ENCODE results near the gene LRMDA. TPM values are rescaled to one million over a fixed set of nuclear protein-coding genes. Genes with fewer than 3 reads are reported as not detected.
"Not testable (repeated sequence)": the region's sequence is repeated elsewhere in the genome, so short reads cannot be mapped to it uniquely, and the experiment has no call there.

The LRMDA gene
- total RNA-seq, 1 donor from 2014 or later: 7.3 TPM

DNA sequence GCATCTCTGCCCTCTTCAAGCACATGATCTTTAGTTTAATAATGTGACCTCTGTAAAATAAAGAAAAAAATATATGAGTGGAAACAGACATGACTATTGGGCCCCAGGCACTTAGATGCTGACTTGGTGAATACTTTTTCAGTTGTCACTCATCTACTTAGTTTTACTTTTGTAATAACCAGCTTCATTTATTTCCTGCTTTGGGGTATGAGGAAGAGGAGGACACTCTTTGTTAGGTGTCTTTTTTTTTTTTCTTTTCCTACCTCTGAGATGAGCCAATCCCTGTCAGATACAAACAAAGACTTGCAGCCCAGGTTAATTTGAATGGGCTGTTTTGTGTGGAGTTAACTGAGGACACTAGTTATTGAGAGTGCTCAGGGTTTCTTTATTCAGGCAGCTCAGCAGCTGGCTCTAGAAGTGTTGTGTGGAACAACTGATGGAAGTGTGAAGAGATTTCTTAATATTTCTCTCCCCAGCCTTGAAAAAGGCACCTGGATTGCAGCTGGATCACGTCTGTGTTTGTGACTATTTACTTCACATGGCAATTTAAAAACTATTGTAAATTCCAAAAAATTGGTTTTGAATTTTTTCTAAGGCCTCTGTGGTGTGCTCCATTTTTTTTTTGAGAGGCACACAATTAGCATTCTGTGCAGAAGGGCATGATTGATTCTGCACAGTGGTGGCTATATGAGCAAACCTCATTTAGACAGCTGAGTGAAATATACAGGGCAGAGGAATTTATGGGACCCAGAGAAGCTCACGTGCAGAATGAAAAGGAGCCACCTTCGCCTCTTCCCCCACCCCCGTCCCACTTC lies 333.8 kb downstream of the LRMDA start:
- Histone ChIP-seq H3K36me3 (ENCODE audit: control insufficient read depth in 3 of 3, insufficient read depth in 3 of 3, low read length in 3 of 3) (no peaks in the 10 kb centered on the region), H3K9me3 (ENCODE audit: control insufficient read depth in 3 of 3, low read length in 3 of 3) (no peaks in the 10 kb centered on the region), H3K4me3 (ENCODE audit: low read length in 3 of 3) (no peak overlapping the region), H3K9ac (ENCODE audit: low read depth in 1 of 3, low read length in 3 of 3) (no peak overlapping the region), H3K27me3 (ENCODE audit: control insufficient read depth in 3 of 3, insufficient read depth in 3 of 3, low read length in 3 of 3) (no peaks in the 10 kb centered on the region), H3K27ac (ENCODE audit: low read depth, low read length) (no peak overlapping the region), H3K4me1 (ENCODE audit: control insufficient read depth in 3 of 3, insufficient read depth in 3 of 3, low read length in 3 of 3) (no peaks in the 10 kb centered on the region)

DNA sequence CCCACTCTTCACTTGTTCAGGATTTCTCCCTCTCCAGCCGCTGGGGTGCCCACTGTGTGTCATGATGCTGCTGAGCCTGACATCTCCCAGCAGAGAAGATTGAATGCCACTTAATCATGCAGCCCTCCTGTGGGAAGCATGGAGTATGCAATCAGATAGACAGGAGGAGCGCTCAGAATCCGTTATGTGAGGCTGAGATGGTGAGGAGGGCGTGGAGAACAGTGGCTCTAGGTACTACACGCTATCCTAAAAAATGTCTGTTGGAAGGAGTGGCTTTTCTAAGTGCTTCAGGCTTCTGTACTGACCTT lies 334.3 kb downstream of the LRMDA start:
- no peaks in the 10 kb centered on the region for H3K36me3 ChIP-seq (ENCODE audit: control insufficient read depth in 3 of 3, insufficient read depth in 3 of 3, low read length in 3 of 3)
- H3K4me3 ChIP-seq (ENCODE audit: low read length in 3 of 3): no peak overlapping the region
- peaks cover 0 to under 1% (median 0%) of the 10 kb centered on the region in 3 donors for H3K4me1 ChIP-seq (ENCODE audit: control insufficient read depth in 3 of 3, insufficient read depth in 3 of 3, low read length in 3 of 3)
- no peaks in the 10 kb centered on the region for H3K27me3 ChIP-seq (ENCODE audit: control insufficient read depth in 3 of 3, insufficient read depth in 3 of 3, low read length in 3 of 3)
- no peak overlapping the region for H3K9ac ChIP-seq (ENCODE audit: low read depth in 1 of 3, low read length in 3 of 3)
- no peak overlapping the region for H3K27ac ChIP-seq (ENCODE audit: low read depth, low read length)
- no peaks in the 10 kb centered on the region for H3K9me3 ChIP-seq (ENCODE audit: control insufficient read depth in 3 of 3, low read length in 3 of 3)

DNA sequence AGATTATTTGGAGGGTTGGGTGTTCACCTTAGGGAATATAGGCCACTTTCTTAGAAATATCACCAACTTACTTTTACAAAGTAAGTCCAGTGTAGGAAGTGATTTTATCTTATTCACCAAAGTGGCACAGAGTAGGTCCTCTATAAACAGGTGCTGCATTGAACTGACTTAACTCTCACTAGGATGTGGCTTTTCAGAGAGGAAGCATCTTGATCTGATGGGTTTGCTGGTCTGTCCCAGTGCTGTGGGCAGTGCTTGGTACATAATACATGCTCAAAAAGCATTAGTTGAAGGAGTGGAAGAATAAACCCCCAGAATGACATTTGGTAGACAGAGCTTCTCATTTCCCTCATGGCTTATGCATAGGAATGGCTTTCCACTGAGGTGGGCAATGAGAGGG lies 334.7 kb downstream of the LRMDA start:
- Histone ChIP-seq H3K27me3 (ENCODE audit: control insufficient read depth in 3 of 3, insufficient read depth in 3 of 3, low read length in 3 of 3) (no peaks in the 10 kb centered on the region), H3K36me3 (ENCODE audit: control insufficient read depth in 3 of 3, insufficient read depth in 3 of 3, low read length in 3 of 3) (no peaks in the 10 kb centered on the region), H3K4me3 (ENCODE audit: low read length in 3 of 3) (no peak overlapping the region), H3K9ac (ENCODE audit: low read depth in 1 of 3, low read length in 3 of 3) (no peak overlapping the region), H3K9me3 (ENCODE audit: control insufficient read depth in 3 of 3, low read length in 3 of 3) (no peaks in the 10 kb centered on the region), H3K27ac (ENCODE audit: low read depth, low read length) (no peak overlapping the region), H3K4me1 (ENCODE audit: control insufficient read depth in 3 of 3, insufficient read depth in 3 of 3, low read length in 3 of 3) (peaks cover 0 to 4% (median 0%) of the 10 kb centered on the region in 3 donors)

DNA sequence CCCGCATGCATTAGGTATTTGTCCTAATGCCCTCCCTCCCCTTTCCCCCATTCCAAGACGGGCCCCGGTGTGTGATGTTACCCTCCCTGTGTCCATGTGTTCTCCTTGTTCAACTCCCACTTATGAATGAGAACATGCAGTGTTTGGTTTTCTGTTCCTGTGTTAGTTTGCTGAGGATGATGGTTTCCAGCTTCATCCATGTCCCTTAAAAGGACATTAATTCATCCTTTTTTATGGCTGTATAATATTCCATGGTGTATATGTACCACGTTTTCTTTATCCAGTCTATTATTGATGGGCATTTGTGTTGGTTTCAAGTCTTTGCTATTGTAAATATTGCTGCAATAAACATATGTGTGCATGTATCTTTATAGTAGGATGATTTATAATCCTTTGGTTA lies 335.3 kb downstream of the LRMDA start:
- H3K27me3 ChIP-seq (ENCODE audit: control insufficient read depth in 3 of 3, insufficient read depth in 3 of 3, low read length in 3 of 3); H3K4me1 ChIP-seq (ENCODE audit: control insufficient read depth in 3 of 3, insufficient read depth in 3 of 3, low read length in 3 of 3); H3K36me3 ChIP-seq (ENCODE audit: control insufficient read depth in 3 of 3, insufficient read depth in 3 of 3, low read length in 3 of 3); H3K9me3 ChIP-seq (ENCODE audit: control insufficient read depth in 3 of 3, low read length in 3 of 3); H3K27ac ChIP-seq (ENCODE audit: low read depth, low read length); H3K9ac ChIP-seq (ENCODE audit: low read depth in 1 of 3, low read length in 3 of 3); H3K4me3 ChIP-seq (ENCODE audit: low read length in 3 of 3): not testable (repeated sequence)

DNA sequence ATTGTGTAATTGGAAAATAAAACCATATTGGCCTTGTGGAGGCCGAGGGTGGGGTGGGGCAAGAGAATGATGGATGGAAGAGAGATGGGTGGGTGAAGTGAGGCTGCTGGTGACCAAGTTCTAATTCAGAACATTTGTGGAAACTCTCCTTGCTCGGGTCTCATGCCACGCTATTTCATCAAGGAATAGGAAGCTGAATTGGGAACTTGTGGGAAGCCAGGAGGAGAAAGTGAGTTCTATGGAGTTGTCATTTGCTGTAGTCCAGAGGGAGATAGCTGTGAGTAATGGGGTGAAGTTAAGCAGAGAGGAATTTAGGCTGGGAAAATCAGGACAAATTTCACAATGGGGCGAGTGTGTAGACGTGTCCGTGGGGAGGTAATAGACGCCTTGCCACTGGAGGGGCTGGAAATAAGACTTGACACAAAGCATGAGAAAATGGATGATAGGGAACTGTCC lies 339.2 kb downstream of the LRMDA start:
- H3K27ac ChIP-seq (ENCODE audit: low read depth, low read length): peak overlapping the region; percentile 23
- H3K27me3 ChIP-seq (ENCODE audit: control insufficient read depth in 3 of 3, insufficient read depth in 3 of 3, low read length in 3 of 3): no peaks in the 10 kb centered on the region
- no peaks in the 10 kb centered on the region for H3K9me3 ChIP-seq (ENCODE audit: control insufficient read depth in 3 of 3, low read length in 3 of 3)

DNA sequence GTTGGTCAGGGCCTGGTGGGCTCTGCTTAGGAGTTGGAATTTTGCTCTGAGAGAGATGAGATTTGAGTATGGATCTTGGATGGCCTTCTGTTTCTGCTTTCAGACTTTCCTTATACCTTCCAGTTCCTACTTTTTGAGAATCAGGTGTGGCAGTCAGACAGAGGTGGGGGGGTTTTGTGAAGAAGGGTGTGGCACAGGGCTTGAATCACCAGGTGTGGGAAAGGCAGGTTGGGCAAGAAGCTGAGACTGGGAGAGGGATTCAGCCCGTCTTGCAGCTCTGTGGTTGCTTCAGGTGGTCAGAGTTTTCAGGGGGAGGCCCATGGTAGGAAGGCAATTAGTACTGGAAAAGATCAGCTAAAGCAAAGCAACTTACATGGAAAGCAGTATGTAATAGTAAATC lies 340.2 kb downstream of the LRMDA start:
- Histone ChIP-seq H3K9ac (ENCODE audit: low read depth in 1 of 3, low read length in 3 of 3) (no peak overlapping the region), H3K4me1 (ENCODE audit: control insufficient read depth in 3 of 3, insufficient read depth in 3 of 3, low read length in 3 of 3) (peaks cover 0 to 9% (median 3%) of the 10 kb centered on the region in 3 donors), H3K9me3 (ENCODE audit: control insufficient read depth in 3 of 3, low read length in 3 of 3) (no peaks in the 10 kb centered on the region), H3K27ac (ENCODE audit: low read depth, low read length) (no peak overlapping the region), H3K27me3 (ENCODE audit: control insufficient read depth in 3 of 3, insufficient read depth in 3 of 3, low read length in 3 of 3) (no peaks in the 10 kb centered on the region), H3K4me3 (ENCODE audit: low read length in 3 of 3) (peak overlapping the region in 1 of 3 donors; percentile 52), H3K36me3 (ENCODE audit: control insufficient read depth in 3 of 3, insufficient read depth in 3 of 3, low read length in 3 of 3) (no peaks in the 10 kb centered on the region)

More for the DNA sequence above, 339.2 kb downstream of the LRMDA start:
- Histone ChIP-seq H3K9ac (ENCODE audit: low read depth in 1 of 3, low read length in 3 of 3) (no peak overlapping the region), H3K36me3 (ENCODE audit: control insufficient read depth in 3 of 3, insufficient read depth in 3 of 3, low read length in 3 of 3) (no peaks in the 10 kb centered on the region), H3K4me3 (ENCODE audit: low read length in 3 of 3) (no peak overlapping the region), H3K4me1 (ENCODE audit: control insufficient read depth in 3 of 3, insufficient read depth in 3 of 3, low read length in 3 of 3) (peaks cover 0 to 9% (median 3%) of the 10 kb centered on the region in 3 donors)

DNA sequence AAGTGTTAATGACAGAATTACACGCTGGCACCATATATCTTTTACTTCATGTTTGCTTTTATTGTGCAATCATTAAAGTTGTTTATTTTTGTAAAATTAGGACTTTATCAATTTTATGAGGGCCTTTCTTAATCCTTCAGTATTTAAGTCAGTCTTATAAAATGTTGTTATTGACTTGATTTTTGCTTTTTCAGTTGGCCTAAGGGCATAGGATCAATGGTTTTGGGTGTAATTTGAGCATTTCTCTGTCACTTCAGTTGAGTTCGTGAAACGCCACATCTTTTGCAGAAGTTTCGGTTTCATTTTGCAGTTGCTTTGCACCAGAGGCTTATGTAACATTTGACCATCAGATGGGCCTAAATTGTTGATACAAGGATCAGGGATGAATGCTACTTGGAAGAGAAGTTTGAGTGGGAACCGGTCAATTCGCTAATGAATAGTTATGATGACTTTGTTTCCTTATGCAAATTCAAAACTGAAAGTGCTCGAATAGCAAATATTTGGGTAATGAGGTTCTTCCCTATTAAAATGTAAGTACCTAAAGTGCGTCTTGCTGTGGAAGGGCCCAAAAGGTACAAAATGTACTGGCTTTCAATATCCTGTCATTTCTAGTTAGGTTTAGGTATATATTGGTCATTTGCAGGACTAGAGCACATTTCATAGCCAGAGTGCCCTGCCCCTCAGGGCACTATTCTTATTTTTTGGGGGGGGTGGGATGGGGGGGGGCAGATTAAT lies 340.9 kb downstream of the LRMDA start:
- H3K4me1 ChIP-seq (ENCODE audit: control insufficient read depth in 3 of 3, insufficient read depth in 3 of 3, low read length in 3 of 3): peaks cover 0 to 9% (median 3%) of the 10 kb centered on the region in 3 donors
- H3K9me3 ChIP-seq (ENCODE audit: control insufficient read depth in 3 of 3, low read length in 3 of 3): no peaks in the 10 kb centered on the region
- peak overlapping the region; percentile 18 for H3K27ac ChIP-seq (ENCODE audit: low read depth, low read length)
- no peaks in the 10 kb centered on the region for H3K27me3 ChIP-seq (ENCODE audit: control insufficient read depth in 3 of 3, insufficient read depth in 3 of 3, low read length in 3 of 3)
- H3K9ac ChIP-seq (ENCODE audit: low read depth in 1 of 3, low read length in 3 of 3): peak overlapping the region in 1 of 3 donors; percentile 25
- H3K36me3 ChIP-seq (ENCODE audit: control insufficient read depth in 3 of 3, insufficient read depth in 3 of 3, low read length in 3 of 3): no peaks in the 10 kb centered on the region
- H3K4me3 ChIP-seq (ENCODE audit: low read length in 3 of 3): peak overlapping the region in 2 of 3 donors; percentile 24 to 52

DNA sequence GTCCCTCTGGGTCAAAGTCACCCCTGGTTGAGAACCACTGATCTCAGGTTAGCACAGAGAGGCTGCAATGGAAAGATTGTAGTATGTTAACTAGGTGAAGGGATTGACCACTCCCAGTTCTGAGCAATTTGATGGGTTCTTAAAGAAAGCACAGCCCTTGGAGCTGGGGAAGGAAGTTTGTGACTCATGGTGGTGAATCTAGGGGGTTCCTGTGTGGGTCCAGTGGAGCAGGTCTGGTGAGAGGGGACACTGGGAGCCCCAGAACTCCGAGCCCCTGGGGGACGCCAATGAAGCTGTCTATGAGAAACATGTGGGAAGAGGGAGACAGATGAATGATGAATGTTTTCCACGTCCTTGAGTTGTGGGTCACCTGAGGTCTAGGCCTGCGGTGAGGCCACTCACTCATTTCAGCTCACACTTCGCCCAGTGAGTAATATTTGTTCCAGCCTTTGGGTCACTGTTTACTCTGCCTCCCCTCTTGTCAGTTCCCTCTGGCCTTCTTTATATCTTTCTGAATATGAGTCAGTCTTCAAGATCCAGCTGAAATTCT lies 341.9 kb downstream of the LRMDA start:
- Histone ChIP-seq H3K4me1 (ENCODE audit: control insufficient read depth in 3 of 3, insufficient read depth in 3 of 3, low read length in 3 of 3) (peaks cover 0 to 9% (median 3%) of the 10 kb centered on the region in 3 donors), H3K36me3 (ENCODE audit: control insufficient read depth in 3 of 3, insufficient read depth in 3 of 3, low read length in 3 of 3) (no peaks in the 10 kb centered on the region), H3K4me3 (ENCODE audit: low read length in 3 of 3) (no peak overlapping the region), H3K9me3 (ENCODE audit: control insufficient read depth in 3 of 3, low read length in 3 of 3) (no peaks in the 10 kb centered on the region), H3K27ac (ENCODE audit: low read depth, low read length) (no peak overlapping the region), H3K9ac (ENCODE audit: low read depth in 1 of 3, low read length in 3 of 3) (no peak overlapping the region), H3K27me3 (ENCODE audit: control insufficient read depth in 3 of 3, insufficient read depth in 3 of 3, low read length in 3 of 3) (no peaks in the 10 kb centered on the region)

DNA sequence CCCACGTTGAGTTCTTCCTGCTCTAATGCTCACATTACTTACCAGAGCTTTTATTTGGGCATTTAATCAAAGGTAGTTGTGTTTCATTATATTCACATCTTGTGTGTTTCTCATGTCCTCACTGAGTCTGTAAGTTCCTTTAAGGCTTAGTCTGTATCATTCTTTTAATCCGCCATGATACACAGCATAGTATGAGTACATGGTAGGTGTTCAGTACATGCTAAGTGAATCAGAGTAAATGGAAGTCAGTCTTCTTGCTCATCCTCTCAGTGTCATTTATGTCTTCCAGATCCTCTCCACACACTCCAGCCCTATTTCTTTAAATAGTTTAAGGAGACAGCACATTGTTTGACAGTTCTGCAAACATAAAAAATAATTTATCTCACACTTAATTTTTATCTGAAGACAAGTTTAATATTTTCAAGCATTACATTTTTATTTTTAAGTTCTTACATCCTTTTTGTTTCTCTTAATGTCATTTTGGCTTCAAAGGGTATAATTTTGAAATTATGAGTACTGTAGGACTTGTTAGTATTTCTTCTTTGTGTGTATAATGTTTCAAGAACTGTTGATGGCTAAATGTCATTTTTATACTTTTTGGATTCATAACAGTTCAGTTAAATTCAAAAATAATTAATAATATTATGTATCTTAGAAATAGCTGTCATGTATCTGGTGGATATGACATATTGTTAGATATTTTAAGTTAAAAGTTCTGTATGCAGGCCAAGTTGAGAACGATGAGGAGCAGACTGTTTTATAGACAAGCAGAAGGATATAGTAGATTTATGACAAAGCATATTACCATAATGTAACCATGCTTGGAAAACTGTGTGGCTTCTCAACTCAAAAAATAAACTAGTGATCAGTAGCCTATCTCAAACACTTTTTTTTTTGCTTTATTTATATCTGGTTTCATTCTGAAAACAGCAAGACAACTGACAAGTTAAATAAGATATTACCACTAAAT lies 342.7 kb downstream of the LRMDA start:
- Histone ChIP-seq H3K4me1 (ENCODE audit: control insufficient read depth in 3 of 3, insufficient read depth in 3 of 3, low read length in 3 of 3) (peaks cover 0 to 9% (median 3%) of the 10 kb centered on the region in 3 donors), H3K27me3 (ENCODE audit: control insufficient read depth in 3 of 3, insufficient read depth in 3 of 3, low read length in 3 of 3) (no peaks in the 10 kb centered on the region), H3K9me3 (ENCODE audit: control insufficient read depth in 3 of 3, low read length in 3 of 3) (no peaks in the 10 kb centered on the region), H3K4me3 (ENCODE audit: low read length in 3 of 3) (no peak overlapping the region), H3K27ac (ENCODE audit: low read depth, low read length) (no peak overlapping the region), H3K9ac (ENCODE audit: low read depth in 1 of 3, low read length in 3 of 3) (no peak overlapping the region), H3K36me3 (ENCODE audit: control insufficient read depth in 3 of 3, insufficient read depth in 3 of 3, low read length in 3 of 3) (no peaks in the 10 kb centered on the region)
